ENCODE measurements around the gene LIN52. TPM values are rescaled to one million over a fixed set of nuclear protein-coding genes. Genes with fewer than 3 reads are reported as not detected.

LIN52 gene
- total RNA-seq, 1 experiment from 2014 or later, result 11.0 TPM

DNA sequence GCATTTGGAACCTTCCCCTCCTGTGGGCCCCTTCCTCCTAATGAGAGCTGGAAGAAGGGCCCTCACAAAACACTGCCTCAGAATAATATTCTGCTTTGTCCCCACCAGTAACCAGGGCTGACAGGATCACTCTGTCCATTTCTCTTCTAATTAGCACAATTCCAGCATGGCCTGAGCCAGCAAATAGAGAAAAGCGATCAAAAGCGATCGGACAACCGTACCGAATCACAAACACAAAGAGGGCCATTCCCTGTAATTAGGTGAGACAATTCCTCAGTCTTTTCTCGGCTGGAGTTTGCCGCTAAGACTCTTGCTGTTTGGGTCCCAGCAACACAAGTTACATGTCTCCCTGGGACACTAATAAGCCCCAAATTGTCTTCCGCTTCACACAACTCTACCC, 118.9 kb downstream of the LIN52 start:
- WGBS (ENCODE audit: extremely low coverage, insufficient read length, low lambda C conversion rate), result no CpG with 5 or more reads among the region's 8 CpGs
- H4K91ac ChIP-seq (ENCODE audit: insufficient read length, low read depth, low read length), result no peak overlapping the region
- H3K4me1 ChIP-seq (ENCODE audit: insufficient read depth, low read length), result no peaks in the 10 kb centered on the region
- H3T11ph ChIP-seq (ENCODE audit: low read length), result no peak overlapping the region
- H3K18ac ChIP-seq (ENCODE audit: insufficient read length, low read depth, low read length), result no peak overlapping the region
- H3K4ac ChIP-seq (ENCODE audit: low read depth, low read length), result no peak overlapping the region
- H2BK5ac ChIP-seq (ENCODE audit: insufficient read length, low read length), result no peak overlapping the region
- no peak overlapping the region for H3K9ac ChIP-seq (ENCODE audit: extremely low read depth, insufficient read length, low read length)
- H3K23ac ChIP-seq (ENCODE audit: insufficient read length, low read depth, low read length), result no peak overlapping the region
- no peaks in the 10 kb centered on the region for H3K79me1 ChIP-seq (ENCODE audit: insufficient read depth, low read depth, low read length, poor library complexity, severe bottlenecking)
- TF ChIP-seq, protein P1, sequence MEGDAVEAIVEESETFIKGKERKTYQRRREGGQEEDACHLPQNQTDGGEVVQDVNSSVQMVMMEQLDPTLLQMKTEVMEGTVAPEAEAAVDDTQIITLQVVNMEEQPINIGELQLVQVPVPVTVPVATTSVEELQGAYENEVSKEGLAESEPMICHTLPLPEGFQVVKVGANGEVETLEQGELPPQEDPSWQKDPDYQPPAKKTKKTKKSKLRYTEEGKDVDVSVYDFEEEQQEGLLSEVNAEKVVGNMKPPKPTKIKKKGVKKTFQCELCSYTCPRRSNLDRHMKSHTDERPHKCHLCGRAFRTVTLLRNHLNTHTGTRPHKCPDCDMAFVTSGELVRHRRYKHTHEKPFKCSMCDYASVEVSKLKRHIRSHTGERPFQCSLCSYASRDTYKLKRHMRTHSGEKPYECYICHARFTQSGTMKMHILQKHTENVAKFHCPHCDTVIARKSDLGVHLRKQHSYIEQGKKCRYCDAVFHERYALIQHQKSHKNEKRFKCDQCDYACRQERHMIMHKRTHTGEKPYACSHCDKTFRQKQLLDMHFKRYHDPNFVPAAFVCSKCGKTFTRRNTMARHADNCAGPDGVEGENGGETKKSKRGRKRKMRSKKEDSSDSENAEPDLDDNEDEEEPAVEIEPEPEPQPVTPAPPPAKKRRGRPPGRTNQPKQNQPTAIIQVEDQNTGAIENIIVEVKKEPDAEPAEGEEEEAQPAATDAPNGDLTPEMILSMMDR (conservative IDR thresholded peaks at IDR 0.05), result no peak
- no peak overlapping the region for H3K27ac ChIP-seq (ENCODE audit: insufficient read length, low read depth, low read length)
- H2AK5ac ChIP-seq (ENCODE audit: insufficient read length, low read length), result no peak overlapping the region
- no peak overlapping the region for H3K14ac ChIP-seq (ENCODE audit: insufficient read depth, low read length)
- H3K56ac ChIP-seq (ENCODE audit: insufficient read length, low read depth, low read length), result no peak overlapping the region
- H3K23me2 ChIP-seq (ENCODE audit: insufficient read length, low read depth, low read length, poor library complexity, severe bottlenecking), result no peaks in the 10 kb centered on the region
- H3K4me2 ChIP-seq (ENCODE audit: insufficient read depth, insufficient read length, low read length), result no peak overlapping the region
- H2BK12ac ChIP-seq (ENCODE audit: insufficient read length, low read depth, low read length), result no peak overlapping the region
- no peak overlapping the region for H2BK15ac ChIP-seq (ENCODE audit: low read depth, low read length)
- H3K27me3 ChIP-seq (ENCODE audit: insufficient read depth, low read length), result no peaks in the 10 kb centered on the region
- no peak overlapping the region for H4K5ac ChIP-seq (ENCODE audit: insufficient read length, low read depth, low read length)
- no peak overlapping the region for H2AFZ ChIP-seq (ENCODE audit: low read length)
- Mint-ChIP-seq H3K9me3 (no peaks in the 10 kb centered on the region), H3K27me3 (ENCODE audit: low read depth) (no peaks in the 10 kb centered on the region), H3K36me3 (ENCODE audit: insufficient read depth in 1 of 3, low read depth in 3 of 3) (peaks cover 2 to 21% (median 8%) of the 10 kb centered on the region in 3 experiments; a peak in 5 of 7 replicates), H3K4me3 (no peak overlapping the region), H3K4me1 (no peaks in the 10 kb centered on the region; a peak in 1 of 4 replicates), H3K27ac (no peak overlapping the region; a peak in 1 of 7 replicates)
- no peak overlapping the region for H2BK20ac ChIP-seq (ENCODE audit: low read depth, low read length, poor library complexity, severe bottlenecking)
- H3K79me2 ChIP-seq (ENCODE audit: insufficient read depth, low read length), result no peaks in the 10 kb centered on the region
- H4K8ac ChIP-seq (replicated peaks; ENCODE audit: insufficient read length, low read depth, low read length), result no peak overlapping the region
- H4K20me1 ChIP-seq (ENCODE audit: control insufficient read depth, insufficient read depth, insufficient read length), result no peaks in the 10 kb centered on the region
- H3K9me3 ChIP-seq (ENCODE audit: control insufficient read depth, low read depth, low read length), result no peaks in the 10 kb centered on the region
- H2BK120ac ChIP-seq (ENCODE audit: low read depth, low read length, poor library complexity, severe bottlenecking), result no peak overlapping the region
- no peak for DNase-seq

All from H9 (cell line).